Keratinocyte (primary cell): ENCODE results near the gene GIT2. TPM values are rescaled to one million over a fixed set of nuclear protein-coding genes. Genes with fewer than 3 reads are reported as not detected.

Experiments used
- DNase-seq: peaks from one replicate; pipeline ENCODE4 v3.0.0-alpha.2; 2011; ENCODE audit warnings: low read depth, missing footprints, low spot score
- FAIRE-seq: peaks from 2 replicates; lab custom pipeline; 2011; peaks lifted over from hg19 to GRCh38; lab: Jason Lieb, UNC
- H2AFZ ChIP-seq: 2 replicates; pipeline ENCODE4 v1.6.0; 2012; ENCODE audit warnings: low read length, control low read depth, inconsistent platforms; ENCODE audit not compliant: control insufficient read depth
- H3K27ac ChIP-seq: 2 replicates; pipeline ENCODE4 v1.5.1; 2011; ENCODE audit warnings: low read length; ENCODE audit not compliant: control insufficient read depth, insufficient read depth
- H3K27me3 ChIP-seq: 3 replicates; pipeline ENCODE4 v1.6.0; 2011; ENCODE audit warnings: low read length; ENCODE audit not compliant: control insufficient read depth, insufficient read depth; ENCODE audit errors: extremely low read depth
- H3K36me3 ChIP-seq, 2 experiments: 2 replicates in 1 of 2; 3 replicates in 1 of 2; pipeline ENCODE4 v1.5.1; 2011; ENCODE audit warnings: low read length in 2 of 2, mild to moderate bottlenecking in 1 of 2; ENCODE audit not compliant: control insufficient read depth in 2 of 2, insufficient read depth in 2 of 2; ENCODE audit errors: extremely low read depth in 1 of 2
- H3K4me1 ChIP-seq: 3 replicates; pipeline ENCODE4 v1.5.1; 2011; ENCODE audit warnings: low read length; ENCODE audit not compliant: control insufficient read depth, insufficient read depth; ENCODE audit errors: extremely low read depth
- H3K4me2 ChIP-seq: 3 replicates; pipeline ENCODE4 v1.6.0; 2011; ENCODE audit warnings: low read depth, low read length; ENCODE audit not compliant: control insufficient read depth, insufficient read depth; ENCODE audit errors: extremely low read depth
- H3K4me3 ChIP-seq, 3 experiments: fragments of 200-600 bp in 1 of 3; sonication (generic) in 1 of 3; 2 replicates in 2 of 3; 3 replicates in 1 of 3; pipeline ENCODE4 v1.5.1; 2011 to 2016; ENCODE audit warnings: low read length in 3 of 3, mild to moderate bottlenecking in 3 of 3, control low read depth in 2 of 3, inconsistent platforms in 1 of 3, low read depth in 1 of 3, mixed read lengths in 1 of 3, mixed run types in 1 of 3, moderate library complexity in 1 of 3; ENCODE audit not compliant: control insufficient read depth in 2 of 3, insufficient read depth in 2 of 3; ENCODE audit errors: extremely low read depth in 1 of 3
- H3K79me2 ChIP-seq: 2 replicates; pipeline ENCODE4 v1.6.0; 2012; ENCODE audit warnings: low read length; ENCODE audit not compliant: control insufficient read depth, insufficient read depth
- H3K9ac ChIP-seq: 3 replicates; pipeline ENCODE4 v1.6.0; 2011; ENCODE audit warnings: low read length; ENCODE audit not compliant: control insufficient read depth, insufficient read depth; ENCODE audit errors: extremely low read depth
- H3K9me1 ChIP-seq: 3 replicates; pipeline ENCODE4 v1.6.0; 2011; ENCODE audit warnings: low read length; ENCODE audit not compliant: control insufficient read depth, insufficient read depth; ENCODE audit errors: extremely low read depth
- H3K9me3 ChIP-seq: 2 replicates; pipeline ENCODE4 v1.5.1; 2012; ENCODE audit warnings: low read depth, low read length; ENCODE audit not compliant: control insufficient read depth
- H4K20me1 ChIP-seq: 3 replicates; pipeline ENCODE4 v1.6.0; 2011; ENCODE audit warnings: low read length; ENCODE audit not compliant: control insufficient read depth, insufficient read depth; ENCODE audit errors: extremely low read depth
- CTCF ChIP-seq, 3 experiments: IDR thresholded peaks in 1 of 3; conservative IDR thresholded peaks in 1 of 3; optimal IDR thresholded peaks in 1 of 3; 2 replicates in 2 of 3; 3 replicates in 1 of 3; pipeline versions ENCODE3 to v1.5.1; 2011; ENCODE audit warnings: low read length in 3 of 3, mild to moderate bottlenecking in 3 of 3, moderate library complexity in 2 of 3, control low read depth in 1 of 3, inconsistent platforms in 1 of 3; ENCODE audit not compliant: insufficient read depth in 2 of 3; ENCODE audit errors: extremely low read depth in 1 of 3
- EZH2 ChIP-seq: IDR thresholded peaks from one replicate; pipeline ENCODE4 v1.6.1; 2012; ENCODE audit warnings: inconsistent platforms, mild to moderate bottlenecking, low read length, moderate library complexity
- dilution Hi-C: fragments of 300-500 bp; cut with MboI; formaldehyde crosslinking; loops from one replicate; pipeline ENCODE4 v1.7.0; 2020; ENCODE audit warnings: low sequenced_read_pairs; ENCODE audit not compliant: extremely low pct_ligation_motif_present
- polyA plus RNA-seq, 5 experiments: library from polyadenylated mRNA; depleted of rRNA in 3 of 5; stranded (reverse) in 3 of 5; stranded (forward) in 1 of 5; unstranded in 1 of 5; fragments of >200 nt; gene quantifications; 1 replicate in 1 of 5; 2 replicates in 3 of 5; 3 replicates in 1 of 5; pipeline versions ENCODE4 v1.2.1 to v1.2.3, GENCODE V29; 2011 to 2012; ENCODE audit warnings: missing spikeins in 2 of 5, low read depth in 1 of 5, low replicate concordance in 1 of 5

Gene GIT2
- polyA plus RNA-seq, 1 donor (not counting 4 experiments of a cell fraction or from before 2014, with no cell fraction given) = 25.9 TPM

- TF ChIP-seq EZH2 (no peak), CTCF (optimal IDR thresholded peaks at IDR 0.05 in 1 of 3, IDR thresholded peaks at IDR 0.05 in 1 of 3, conservative IDR thresholded peaks at IDR 0.05 in 1 of 3; ENCODE audit: extremely low read depth in 1 of 3, insufficient read depth in 2 of 3, low read length in 3 of 3) (no peak)
- Histone ChIP-seq H3K36me3 (peaks cover 0 to 4% of the 10 kb centered on the region in 2 experiments), H3K9ac (peak overlapping the region; percentile 97), H3K9me1 (no peaks in the 10 kb centered on the region), H3K27me3 (no peaks in the 10 kb centered on the region), H2AFZ (peak overlapping the region; percentile 32), H3K9me3 (no peaks in the 10 kb centered on the region), H3K4me3 (peak overlapping the region; percentile 71 to 85 (median 79)), H3K4me2 (peak overlapping the region; percentile 93), H3K79me2 (peaks cover 42% of the 10 kb centered on the region), H3K4me1 (peaks cover 38% of the 10 kb centered on the region), H4K20me1 (no peaks in the 10 kb centered on the region), H3K27ac (peak overlapping the region; percentile 96)
- dilution Hi-C loops = no loop called here
- FAIRE-seq (no peak), DNase-seq (no peak)
Observed at GRCh38 chr12:109999983-110000505, 3.9 kb upstream of the GIT2 start.

- no peak for FAIRE-seq
- DNase-seq = no peak
- no peaks in the 10 kb centered on the region for H3K27me3 ChIP-seq
- H3K79me2 ChIP-seq = peaks cover 44% of the 10 kb centered on the region
- H3K36me3 ChIP-seq = peaks cover 0 to 4% of the 10 kb centered on the region in 2 experiments
- dilution Hi-C loops = no loop called here
- peak overlapping the region; percentile 32 for H2AFZ ChIP-seq
- peak overlapping the region; percentile 71 to 85 (median 79) for H3K4me3 ChIP-seq
- H3K27ac ChIP-seq = peak overlapping the region; percentile 96
- peaks cover 43% of the 10 kb centered on the region for H3K4me1 ChIP-seq
- no peaks in the 10 kb centered on the region for H3K9me3 ChIP-seq
- peak overlapping the region; percentile 93 for H3K4me2 ChIP-seq
- H3K9ac ChIP-seq = peak overlapping the region; percentile 97
- no peaks in the 10 kb centered on the region for H3K9me1 ChIP-seq
- no peaks in the 10 kb centered on the region for H4K20me1 ChIP-seq
- TF ChIP-seq CTCF (optimal IDR thresholded peaks at IDR 0.05 in 1 of 3, IDR thresholded peaks at IDR 0.05 in 1 of 3, conservative IDR thresholded peaks at IDR 0.05 in 1 of 3; ENCODE audit: extremely low read depth in 1 of 3, insufficient read depth in 2 of 3, low read length in 3 of 3) = no peak
- TF ChIP-seq EZH2 = no peak
Observed at GRCh38 chr12:109999649-109999971, 3.4 kb upstream of the GIT2 start.
